Measurements from ENCODE around the gene MIGA2.

Gene MIGA2

GRCh38 chr9:129006328-129007034 is 29.9 kb upstream of the MIGA2 start:
- peak overlapping the region in 1 of 3 experiments; percentile 49 for H3K27ac Mint-ChIP-seq
- TF ChIP-seq, protein P1, sequence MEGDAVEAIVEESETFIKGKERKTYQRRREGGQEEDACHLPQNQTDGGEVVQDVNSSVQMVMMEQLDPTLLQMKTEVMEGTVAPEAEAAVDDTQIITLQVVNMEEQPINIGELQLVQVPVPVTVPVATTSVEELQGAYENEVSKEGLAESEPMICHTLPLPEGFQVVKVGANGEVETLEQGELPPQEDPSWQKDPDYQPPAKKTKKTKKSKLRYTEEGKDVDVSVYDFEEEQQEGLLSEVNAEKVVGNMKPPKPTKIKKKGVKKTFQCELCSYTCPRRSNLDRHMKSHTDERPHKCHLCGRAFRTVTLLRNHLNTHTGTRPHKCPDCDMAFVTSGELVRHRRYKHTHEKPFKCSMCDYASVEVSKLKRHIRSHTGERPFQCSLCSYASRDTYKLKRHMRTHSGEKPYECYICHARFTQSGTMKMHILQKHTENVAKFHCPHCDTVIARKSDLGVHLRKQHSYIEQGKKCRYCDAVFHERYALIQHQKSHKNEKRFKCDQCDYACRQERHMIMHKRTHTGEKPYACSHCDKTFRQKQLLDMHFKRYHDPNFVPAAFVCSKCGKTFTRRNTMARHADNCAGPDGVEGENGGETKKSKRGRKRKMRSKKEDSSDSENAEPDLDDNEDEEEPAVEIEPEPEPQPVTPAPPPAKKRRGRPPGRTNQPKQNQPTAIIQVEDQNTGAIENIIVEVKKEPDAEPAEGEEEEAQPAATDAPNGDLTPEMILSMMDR (IDR thresholded peaks at IDR 0.05; ENCODE audit: unreplicated experiment in 3 of 3) = peak; percentile 77 to 85 (median 84)
- H3K36me3 Mint-ChIP-seq (ENCODE audit: low read depth) = peaks cover 45% of the 10 kb centered on the region
- H3K4me1 Mint-ChIP-seq = peaks cover 11% of the 10 kb centered on the region
- no peaks in the 10 kb centered on the region for H3K27me3 Mint-ChIP-seq (ENCODE audit: low read depth)
- H3K4me3 Mint-ChIP-seq = no peak overlapping the region
- no peaks in the 10 kb centered on the region for H3K9me3 Mint-ChIP-seq

DNA sequence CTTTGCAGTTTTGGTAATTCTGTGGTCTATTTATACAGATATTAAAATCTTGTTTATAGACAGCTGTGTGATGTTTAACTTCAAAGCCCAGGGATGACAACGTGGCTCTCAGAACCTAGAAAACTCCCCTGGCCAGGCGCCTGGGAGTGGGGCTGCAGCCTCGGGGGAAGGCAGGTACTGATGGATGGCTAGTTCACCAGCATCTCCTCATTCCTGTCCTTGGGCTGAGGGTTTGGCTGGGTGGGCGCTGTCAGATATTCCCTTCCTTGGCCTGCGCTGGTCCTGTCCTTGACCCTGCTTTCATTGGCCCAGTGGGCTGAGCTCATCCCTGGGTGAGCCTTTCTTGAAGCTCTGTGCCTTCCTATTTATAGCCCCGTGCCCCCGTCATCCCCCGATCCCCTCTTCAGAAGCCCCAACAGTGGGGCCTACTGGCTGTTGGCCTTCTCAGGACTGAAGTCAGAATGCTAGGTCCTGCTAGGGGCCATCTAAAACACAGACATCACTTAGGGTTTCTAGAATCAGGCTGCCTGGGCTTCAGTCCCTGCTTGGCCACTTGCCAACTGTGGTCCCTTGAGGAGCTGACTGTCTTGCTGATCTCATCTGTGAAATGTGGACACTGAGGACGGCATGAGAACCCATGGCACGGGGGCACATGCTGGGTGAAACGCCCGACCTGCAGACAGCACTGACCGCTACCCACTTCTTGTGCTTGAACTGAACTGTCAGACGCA is 29.2 kb upstream of the MIGA2 start:
- TF ChIP-seq, protein P1 (IDR thresholded peaks at IDR 0.05; ENCODE audit: unreplicated experiment in 3 of 3) = peak in 2 of 3 experiments; percentile 4 to 27
- peak overlapping the region in 2 of 3 experiments; percentile 49 for H3K27ac Mint-ChIP-seq
- H3K27me3 Mint-ChIP-seq (ENCODE audit: low read depth) = no peaks in the 10 kb centered on the region
- H3K4me3 Mint-ChIP-seq = no peak overlapping the region
- no peaks in the 10 kb centered on the region for H3K9me3 Mint-ChIP-seq
- peaks cover 39% of the 10 kb centered on the region for H3K36me3 Mint-ChIP-seq (ENCODE audit: low read depth)
- peaks cover 15% of the 10 kb centered on the region for H3K4me1 Mint-ChIP-seq

- TF ChIP-seq, protein P1 (IDR thresholded peaks at IDR 0.05; ENCODE audit: unreplicated experiment in 3 of 3) = no peak
- Mint-ChIP-seq H3K9me3 (no peaks in the 10 kb centered on the region), H3K4me3 (no peak overlapping the region), H3K27ac (peak overlapping the region in 1 of 3 experiments; percentile 49), H3K36me3 (ENCODE audit: low read depth) (peaks cover 35% of the 10 kb centered on the region), H3K27me3 (ENCODE audit: low read depth) (no peaks in the 10 kb centered on the region), H3K4me1 (peaks cover 15% of the 10 kb centered on the region)
Measured at GRCh38 chr9:129007766-129008468, 28.5 kb upstream of the MIGA2 start.

DNA sequence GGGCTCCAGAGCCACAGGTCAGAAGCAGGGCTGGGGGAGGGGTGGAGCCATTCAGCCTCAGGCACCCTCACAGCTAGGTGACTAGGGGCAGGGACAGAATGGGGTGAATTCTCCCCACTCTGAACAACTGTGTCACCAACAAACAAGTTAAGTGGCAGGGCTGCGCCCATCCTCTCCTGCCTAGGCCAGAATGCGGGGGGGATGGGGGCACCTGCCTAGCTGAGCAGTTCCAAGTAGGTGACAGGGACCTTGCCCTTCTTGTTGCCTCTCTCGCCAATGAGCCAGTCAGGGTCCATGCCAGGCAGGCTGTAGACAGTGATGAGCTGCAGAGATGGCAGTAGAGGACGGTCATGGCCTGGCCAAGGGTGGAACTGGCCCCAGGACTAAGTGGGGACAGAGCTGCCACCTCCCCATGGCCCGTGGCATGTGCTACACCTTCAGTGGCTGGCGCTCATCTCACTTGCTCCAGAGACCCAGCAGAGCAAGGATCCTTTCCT is 27.9 kb upstream of the MIGA2 start:
- Mint-ChIP-seq H3K4me1 (peaks cover 15% of the 10 kb centered on the region), H3K36me3 (ENCODE audit: low read depth) (peaks cover 32% of the 10 kb centered on the region), H3K4me3 (no peak overlapping the region), H3K27ac (no peak overlapping the region), H3K27me3 (ENCODE audit: low read depth) (no peaks in the 10 kb centered on the region), H3K9me3 (no peaks in the 10 kb centered on the region)
- TF ChIP-seq, protein P1 (IDR thresholded peaks at IDR 0.05; ENCODE audit: unreplicated experiment in 3 of 3) = no peak

- H3K27ac Mint-ChIP-seq = no peak overlapping the region
- H3K4me3 Mint-ChIP-seq = no peak overlapping the region
- H3K4me1 Mint-ChIP-seq = peaks cover 15% of the 10 kb centered on the region
- peaks cover 32% of the 10 kb centered on the region for H3K36me3 Mint-ChIP-seq (ENCODE audit: low read depth)
- TF ChIP-seq, protein P1 (IDR thresholded peaks at IDR 0.05; ENCODE audit: unreplicated experiment in 3 of 3) = no peak
- H3K27me3 Mint-ChIP-seq (ENCODE audit: low read depth) = no peaks in the 10 kb centered on the region
- H3K9me3 Mint-ChIP-seq = no peaks in the 10 kb centered on the region
Measured at GRCh38 chr9:129008986-129009583, 27.3 kb upstream of the MIGA2 start.
